Activated naive CD8-positive, alpha-beta T cell (primary cell): Measurements from ENCODE around the gene OR52A1.
"Not testable (repeated sequence)": the region's sequence is repeated elsewhere in the genome, so short reads cannot be mapped to it uniquely, and the experiment has no call there.

Source experiments
- H3K27ac Mint-ChIP-seq: one replicate; pipeline ENCODE4 v1.8.0; 2021; ENCODE audit warnings: mixed read lengths
- H3K27me3 Mint-ChIP-seq: one replicate; pipeline ENCODE4 v1.8.0; 2021; ENCODE audit warnings: mixed read lengths
- H3K36me3 Mint-ChIP-seq: one replicate; pipeline ENCODE4 v1.8.0; 2021; ENCODE audit warnings: mixed read lengths
- H3K4me1 Mint-ChIP-seq: one replicate; pipeline ENCODE4 v1.8.0; 2021; ENCODE audit warnings: low read depth, mixed read lengths
- H3K4me3 Mint-ChIP-seq: one replicate; pipeline ENCODE4 v1.8.0; 2021; ENCODE audit warnings: mild to moderate bottlenecking, mixed read lengths
- H3K9me3 Mint-ChIP-seq: one replicate; pipeline ENCODE4 v1.8.0; 2021; ENCODE audit warnings: low read depth, mixed read lengths

The OR52A1 gene

GRCh38 chr11:5154657-5155056 is at the start of gene OR52A1:
OR52A1 (minus strand) TSS chr11:5154757; CDS start chr11:5152369, 2,388 bp downstream.
- Mint-ChIP-seq H3K4me3 (no peak within 1 kb of the TSS), H3K9me3 (no peaks in the 10 kb centered on the region), H3K27me3 (no peaks in the 10 kb centered on the region), H3K36me3 (no peaks in the 10 kb centered on the region), H3K27ac (no peak within 1 kb of the TSS), H3K4me1 (no peaks in the 10 kb centered on the region)

- Mint-ChIP-seq H3K4me3 (no peak overlapping the region), H3K9me3 (no peaks in the 10 kb centered on the region), H3K27me3 (no peaks in the 10 kb centered on the region), H3K36me3 (no peaks in the 10 kb centered on the region), H3K27ac (no peak overlapping the region), H3K4me1 (no peaks in the 10 kb centered on the region)
Observed at GRCh38 chr11:5203366-5203765, 48.8 kb upstream of the OR52A1 start.

GRCh38 chr11:5200582-5200981 is 46.0 kb upstream of the OR52A1 start, which contains the start of gene OR51V1:
OR51V1 (minus strand) TSS chr11:5200682; CDS start chr11:5200682, 0 bp downstream.
- Mint-ChIP-seq H3K9me3 (no peaks in the 10 kb centered on the region), H3K4me1 (no peaks in the 10 kb centered on the region), H3K4me3 (no peak within 1 kb of the TSS), H3K27me3 (no peaks in the 10 kb centered on the region), H3K36me3 (no peaks in the 10 kb centered on the region), H3K27ac (no peak within 1 kb of the TSS)

GRCh38 chr11:5198285-5198684 is 43.7 kb upstream of the OR52A1 start:
- Mint-ChIP-seq H3K27ac (no peak overlapping the region), H3K4me1 (no peaks in the 10 kb centered on the region), H3K9me3 (peaks cover under 1% of the 10 kb centered on the region), H3K36me3 (no peaks in the 10 kb centered on the region), H3K4me3 (no peak overlapping the region), H3K27me3 (no peaks in the 10 kb centered on the region)

GRCh38 chr11:5197536-5197935 is 43.0 kb upstream of the OR52A1 start:
- Mint-ChIP-seq H3K36me3 (no peaks in the 10 kb centered on the region), H3K27ac (no peak overlapping the region), H3K4me3 (no peak overlapping the region), H3K27me3 (no peaks in the 10 kb centered on the region), H3K9me3 (peaks cover 3% of the 10 kb centered on the region), H3K4me1 (no peaks in the 10 kb centered on the region)

- H3K4me1 Mint-ChIP-seq, result no peaks in the 10 kb centered on the region
Observed at GRCh38 chr11:5196731-5197130, 42.2 kb upstream of the OR52A1 start.

GRCh38 chr11:5196067-5196466 is 41.5 kb upstream of the OR52A1 start:
- Mint-ChIP-seq H3K36me3 (no peaks in the 10 kb centered on the region), H3K4me1 (no peaks in the 10 kb centered on the region), H3K27ac (no peak overlapping the region), H3K4me3 (no peak overlapping the region), H3K27me3 (no peaks in the 10 kb centered on the region), H3K9me3 (peaks cover 3% of the 10 kb centered on the region)

More at GRCh38 chr11:5196731-5197130, 42.2 kb upstream of the OR52A1 start:
- H3K9me3 Mint-ChIP-seq, result peaks cover 3% of the 10 kb centered on the region
- no peak overlapping the region for H3K27ac Mint-ChIP-seq
- H3K4me3 Mint-ChIP-seq, result no peak overlapping the region
- no peaks in the 10 kb centered on the region for H3K36me3 Mint-ChIP-seq
- H3K27me3 Mint-ChIP-seq, result no peaks in the 10 kb centered on the region

- no peak overlapping the region for H3K27ac Mint-ChIP-seq
- H3K9me3 Mint-ChIP-seq, result peaks cover 13% of the 10 kb centered on the region
- H3K4me3 Mint-ChIP-seq, result no peak overlapping the region
- H3K36me3 Mint-ChIP-seq, result no peaks in the 10 kb centered on the region
- H3K4me1 Mint-ChIP-seq, result no peaks in the 10 kb centered on the region
- no peaks in the 10 kb centered on the region for H3K27me3 Mint-ChIP-seq
Observed at GRCh38 chr11:5192738-5193137, 38.2 kb upstream of the OR52A1 start.

GRCh38 chr11:5188201-5188600 is 33.6 kb upstream of the OR52A1 start:
- Mint-ChIP-seq H3K4me3 (no peak overlapping the region), H3K9me3 (peaks cover 11% of the 10 kb centered on the region), H3K27ac (no peak overlapping the region), H3K27me3 (no peaks in the 10 kb centered on the region), H3K36me3 (no peaks in the 10 kb centered on the region), H3K4me1 (no peaks in the 10 kb centered on the region)

GRCh38 chr11:5178046-5178837 is 23.7 kb upstream of the OR52A1 start:
- H3K4me3 Mint-ChIP-seq, result no peak overlapping the region
- no peaks in the 10 kb centered on the region for H3K4me1 Mint-ChIP-seq
- no peaks in the 10 kb centered on the region for H3K9me3 Mint-ChIP-seq
- H3K27me3 Mint-ChIP-seq, result no peaks in the 10 kb centered on the region
- H3K27ac Mint-ChIP-seq, result no peak overlapping the region
- no peaks in the 10 kb centered on the region for H3K36me3 Mint-ChIP-seq

- Mint-ChIP-seq H3K4me1 (no peaks in the 10 kb centered on the region), H3K4me3 (no peak overlapping the region), H3K27me3 (no peaks in the 10 kb centered on the region), H3K27ac (no peak overlapping the region), H3K9me3 (no peaks in the 10 kb centered on the region), H3K36me3 (no peaks in the 10 kb centered on the region)
Observed at GRCh38 chr11:5174934-5175333, 20.4 kb upstream of the OR52A1 start.

GRCh38 chr11:5171856-5172255 is 17.3 kb upstream of the OR52A1 start:
- no peaks in the 10 kb centered on the region for H3K4me1 Mint-ChIP-seq
- no peaks in the 10 kb centered on the region for H3K9me3 Mint-ChIP-seq
- H3K4me3 Mint-ChIP-seq, result no peak overlapping the region
- no peaks in the 10 kb centered on the region for H3K36me3 Mint-ChIP-seq
- no peak overlapping the region for H3K27ac Mint-ChIP-seq
- H3K27me3 Mint-ChIP-seq, result no peaks in the 10 kb centered on the region

GRCh38 chr11:5165898-5166297 is 11.3 kb upstream of the OR52A1 start:
- H3K27ac Mint-ChIP-seq, result not testable (repeated sequence)

GRCh38 chr11:5164807-5165206 is 10.2 kb upstream of the OR52A1 start:
- not testable (repeated sequence) for H3K36me3 Mint-ChIP-seq, H3K27me3 Mint-ChIP-seq, H3K9me3 Mint-ChIP-seq, H3K4me3 Mint-ChIP-seq, H3K27ac Mint-ChIP-seq, H3K4me1 Mint-ChIP-seq

More at GRCh38 chr11:5165898-5166297, 11.3 kb upstream of the OR52A1 start:
- H3K9me3 Mint-ChIP-seq, H3K27me3 Mint-ChIP-seq, H3K36me3 Mint-ChIP-seq, H3K4me1 Mint-ChIP-seq, H3K4me3 Mint-ChIP-seq: not testable (repeated sequence)

- H3K27ac Mint-ChIP-seq, H3K27me3 Mint-ChIP-seq, H3K4me3 Mint-ChIP-seq, H3K36me3 Mint-ChIP-seq, H3K9me3 Mint-ChIP-seq, H3K4me1 Mint-ChIP-seq: not testable (repeated sequence)
Observed at GRCh38 chr11:5161045-5161444, 6.5 kb upstream of the OR52A1 start.

GRCh38 chr11:5160217-5160616 is 5.7 kb upstream of the OR52A1 start:
- not testable (repeated sequence) for H3K27ac Mint-ChIP-seq, H3K27me3 Mint-ChIP-seq, H3K4me3 Mint-ChIP-seq, H3K9me3 Mint-ChIP-seq, H3K4me1 Mint-ChIP-seq, H3K36me3 Mint-ChIP-seq
